ENCODE results near the gene IL17A.

GRCh38 chr6:52231406-52232127 lies 45.4 kb downstream of the IL17A start:
- TF ChIP-seq CTCF (conservative IDR thresholded peaks at IDR 0.05 in 1 of 2, IDR thresholded peaks at IDR 0.05 in 1 of 2; ENCODE audit: low read depth in 1 of 2, low read length in 2 of 2), result no peak
- no peak for TF ChIP-seq EZH2 (IDR thresholded peaks at IDR 0.05; ENCODE audit: low read length, missing control alignments)
